ENCODE results near the gene TSNAXIP1.
A peak's percentile ranks its signal among the peaks of the same experiment; 100 is the strongest.

TSNAXIP1 gene

DNA sequence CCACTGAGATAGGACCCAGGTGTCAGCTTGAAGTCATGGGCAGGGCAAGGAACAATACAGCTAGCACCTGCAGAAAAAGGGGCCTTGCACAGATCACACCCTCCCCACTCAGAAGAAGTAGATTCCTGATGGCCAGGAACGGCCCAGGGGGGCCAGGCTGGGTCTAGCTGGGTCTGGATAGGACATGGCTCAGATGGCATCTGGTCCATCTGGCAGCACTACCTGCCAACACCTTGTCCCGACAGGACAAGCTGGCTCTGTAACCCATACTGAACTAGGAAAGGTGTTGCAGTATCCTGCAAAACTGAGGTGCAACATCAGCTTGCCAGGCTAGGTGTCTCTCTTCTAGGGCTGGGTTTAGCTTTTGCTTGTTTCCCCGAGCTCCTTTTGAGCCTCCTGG is 48.7 kb upstream of the TSNAXIP1 start (continued):
- TF ChIP-seq, protein P1, sequence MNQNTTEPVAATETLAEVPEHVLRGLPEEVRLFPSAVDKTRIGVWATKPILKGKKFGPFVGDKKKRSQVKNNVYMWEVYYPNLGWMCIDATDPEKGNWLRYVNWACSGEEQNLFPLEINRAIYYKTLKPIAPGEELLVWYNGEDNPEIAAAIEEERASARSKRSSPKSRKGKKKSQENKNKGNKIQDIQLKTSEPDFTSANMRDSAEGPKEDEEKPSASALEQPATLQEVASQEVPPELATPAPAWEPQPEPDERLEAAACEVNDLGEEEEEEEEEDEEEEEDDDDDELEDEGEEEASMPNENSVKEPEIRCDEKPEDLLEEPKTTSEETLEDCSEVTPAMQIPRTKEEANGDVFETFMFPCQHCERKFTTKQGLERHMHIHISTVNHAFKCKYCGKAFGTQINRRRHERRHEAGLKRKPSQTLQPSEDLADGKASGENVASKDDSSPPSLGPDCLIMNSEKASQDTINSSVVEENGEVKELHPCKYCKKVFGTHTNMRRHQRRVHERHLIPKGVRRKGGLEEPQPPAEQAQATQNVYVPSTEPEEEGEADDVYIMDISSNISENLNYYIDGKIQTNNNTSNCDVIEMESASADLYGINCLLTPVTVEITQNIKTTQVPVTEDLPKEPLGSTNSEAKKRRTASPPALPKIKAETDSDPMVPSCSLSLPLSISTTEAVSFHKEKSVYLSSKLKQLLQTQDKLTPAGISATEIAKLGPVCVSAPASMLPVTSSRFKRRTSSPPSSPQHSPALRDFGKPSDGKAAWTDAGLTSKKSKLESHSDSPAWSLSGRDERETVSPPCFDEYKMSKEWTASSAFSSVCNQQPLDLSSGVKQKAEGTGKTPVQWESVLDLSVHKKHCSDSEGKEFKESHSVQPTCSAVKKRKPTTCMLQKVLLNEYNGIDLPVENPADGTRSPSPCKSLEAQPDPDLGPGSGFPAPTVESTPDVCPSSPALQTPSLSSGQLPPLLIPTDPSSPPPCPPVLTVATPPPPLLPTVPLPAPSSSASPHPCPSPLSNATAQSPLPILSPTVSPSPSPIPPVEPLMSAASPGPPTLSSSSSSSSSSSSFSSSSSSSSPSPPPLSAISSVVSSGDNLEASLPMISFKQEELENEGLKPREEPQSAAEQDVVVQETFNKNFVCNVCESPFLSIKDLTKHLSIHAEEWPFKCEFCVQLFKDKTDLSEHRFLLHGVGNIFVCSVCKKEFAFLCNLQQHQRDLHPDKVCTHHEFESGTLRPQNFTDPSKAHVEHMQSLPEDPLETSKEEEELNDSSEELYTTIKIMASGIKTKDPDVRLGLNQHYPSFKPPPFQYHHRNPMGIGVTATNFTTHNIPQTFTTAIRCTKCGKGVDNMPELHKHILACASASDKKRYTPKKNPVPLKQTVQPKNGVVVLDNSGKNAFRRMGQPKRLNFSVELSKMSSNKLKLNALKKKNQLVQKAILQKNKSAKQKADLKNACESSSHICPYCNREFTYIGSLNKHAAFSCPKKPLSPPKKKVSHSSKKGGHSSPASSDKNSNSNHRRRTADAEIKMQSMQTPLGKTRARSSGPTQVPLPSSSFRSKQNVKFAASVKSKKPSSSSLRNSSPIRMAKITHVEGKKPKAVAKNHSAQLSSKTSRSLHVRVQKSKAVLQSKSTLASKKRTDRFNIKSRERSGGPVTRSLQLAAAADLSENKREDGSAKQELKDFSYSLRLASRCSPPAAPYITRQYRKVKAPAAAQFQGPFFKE (tag by site-specific recombination; IDR thresholded peaks at IDR 0.05; ENCODE audit: borderline replicate concordance): no peak
- no peak for TF ChIP-seq ZNF548 (tag by site-specific recombination; IDR thresholded peaks at IDR 0.05)
- no peak for TF ChIP-seq ZNF837 (tag by site-specific recombination; IDR thresholded peaks at IDR 0.05)
- TF ChIP-seq ZNF16 (tag by site-specific recombination; IDR thresholded peaks at IDR 0.05; ENCODE audit: low read depth): no peak
- no peak for TF ChIP-seq ZNF211 (tag by site-specific recombination; IDR thresholded peaks at IDR 0.05; ENCODE audit: low read depth)
- TF ChIP-seq SCRT1 (tag by site-specific recombination; IDR thresholded peaks at IDR 0.05; ENCODE audit: borderline replicate concordance): no peak

DNA sequence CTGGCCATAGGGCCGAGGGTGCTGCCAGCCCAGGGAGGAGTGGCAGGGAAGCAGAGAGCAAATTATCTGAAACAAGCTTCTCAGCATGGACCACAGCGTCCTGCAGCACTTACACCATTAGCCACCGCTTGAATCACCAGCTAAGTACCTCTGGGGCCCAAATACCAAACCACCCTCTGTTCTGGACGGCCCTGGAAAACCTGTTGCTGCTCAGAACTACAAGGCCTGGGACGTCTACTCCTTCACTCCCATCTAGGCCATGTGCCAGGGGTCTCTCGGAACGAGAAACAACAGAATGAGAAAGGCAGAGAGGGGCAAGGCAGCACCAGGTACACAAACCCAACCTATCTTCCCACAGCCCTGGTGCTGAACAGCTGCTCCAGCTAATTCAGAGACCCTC is 47.7 kb upstream of the TSNAXIP1 start:
- ChIA-PET POLR2A (no interaction called here), CTCF (interaction anchor here (0.6 kb wide), 1 partner anchor 14 kb away, joined by 3 read pairs; no protein-coding TSS in a partner anchor)
- Histone ChIP-seq H3K27ac (ENCODE audit: extremely low read depth, low read depth, low read length) (no peak overlapping the region), H3K4me3 (ENCODE audit: low read depth, low read length) (no peak overlapping the region), H3K36me3 (ENCODE audit: control insufficient read depth in 2 of 2, insufficient read depth in 1 of 2, low read length in 2 of 2) (peaks cover 0 to 17% of the 10 kb centered on the region in 2 experiments; a peak in 2 of 3 replicates), H3K4me1 (ENCODE audit: control insufficient read depth, insufficient read depth, low read length) (no peaks in the 10 kb centered on the region), H3K9me3 (ENCODE audit: control insufficient read depth, insufficient read depth, low read depth, low read length) (no peaks in the 10 kb centered on the region)
- TF ChIP-seq, protein P2, sequence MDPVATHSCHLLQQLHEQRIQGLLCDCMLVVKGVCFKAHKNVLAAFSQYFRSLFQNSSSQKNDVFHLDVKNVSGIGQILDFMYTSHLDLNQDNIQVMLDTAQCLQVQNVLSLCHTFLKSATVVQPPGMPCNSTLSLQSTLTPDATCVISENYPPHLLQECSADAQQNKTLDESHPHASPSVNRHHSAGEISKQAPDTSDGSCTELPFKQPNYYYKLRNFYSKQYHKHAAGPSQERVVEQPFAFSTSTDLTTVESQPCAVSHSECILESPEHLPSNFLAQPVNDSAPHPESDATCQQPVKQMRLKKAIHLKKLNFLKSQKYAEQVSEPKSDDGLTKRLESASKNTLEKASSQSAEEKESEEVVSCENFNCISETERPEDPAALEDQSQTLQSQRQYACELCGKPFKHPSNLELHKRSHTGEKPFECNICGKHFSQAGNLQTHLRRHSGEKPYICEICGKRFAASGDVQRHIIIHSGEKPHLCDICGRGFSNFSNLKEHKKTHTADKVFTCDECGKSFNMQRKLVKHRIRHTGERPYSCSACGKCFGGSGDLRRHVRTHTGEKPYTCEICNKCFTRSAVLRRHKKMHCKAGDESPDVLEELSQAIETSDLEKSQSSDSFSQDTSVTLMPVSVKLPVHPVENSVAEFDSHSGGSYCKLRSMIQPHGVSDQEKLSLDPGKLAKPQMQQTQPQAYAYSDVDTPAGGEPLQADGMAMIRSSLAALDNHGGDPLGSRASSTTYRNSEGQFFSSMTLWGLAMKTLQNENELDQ (tag by site-specific recombination; IDR thresholded peaks at IDR 0.05; ENCODE audit: low read depth): no peak
- TF ChIP-seq SETDB1 (IDR thresholded peaks at IDR 0.05; ENCODE audit: insufficient read length, low read length) (no peak), ZIC2 (tag by site-specific recombination; IDR thresholded peaks at IDR 0.05) (peak; percentile 8; the same call in 1 of the 2 replicates), SCRT2 (tag by site-specific recombination; IDR thresholded peaks at IDR 0.05) (peak; percentile 69)

DNA sequence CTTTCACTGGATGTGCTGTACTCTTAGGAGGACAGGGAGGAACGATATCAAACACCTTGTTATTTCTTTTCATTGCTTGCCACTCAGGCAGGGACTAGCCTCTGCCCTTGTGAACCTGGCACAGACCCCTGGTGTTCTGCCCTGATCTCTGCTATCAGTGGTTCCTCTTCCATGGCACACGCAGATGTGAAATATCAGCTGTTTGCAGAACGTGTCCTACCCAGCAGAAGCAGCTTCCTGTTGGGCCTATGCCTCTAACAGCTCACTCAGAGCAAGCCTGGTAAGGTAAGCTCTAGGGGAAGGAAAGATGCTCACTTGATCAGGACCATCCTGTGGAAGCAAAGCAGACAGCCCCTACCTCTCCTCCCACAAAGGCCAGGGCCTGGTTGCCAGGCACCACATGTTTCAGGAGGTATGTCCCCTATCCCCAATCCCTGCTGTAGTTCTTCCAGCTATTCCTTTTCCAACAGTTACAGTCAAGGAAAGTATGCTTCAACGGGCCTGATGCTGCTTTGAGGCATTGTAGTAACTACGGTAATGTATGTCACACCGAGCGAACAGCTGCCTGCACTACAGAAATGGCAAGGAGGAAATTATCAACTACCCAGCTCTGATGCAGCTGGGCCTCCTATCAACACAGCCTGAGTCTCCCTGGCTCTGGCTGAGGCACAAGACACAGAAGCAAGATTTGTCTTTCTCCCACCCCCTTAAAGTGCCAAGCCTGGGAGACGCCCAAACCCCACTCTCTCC is 46.3 kb upstream of the TSNAXIP1 start:
- CTCF ChIA-PET: interaction anchor here (1.1 to 1.2 kb wide), 2 partner anchors 9 to 56 kb away, joined by 3 to 7 read pairs; no protein-coding TSS in a partner anchor
- H3K36me3 ChIP-seq (ENCODE audit: control insufficient read depth in 2 of 2, insufficient read depth in 1 of 2, low read length in 2 of 2): peaks cover 0 to 17% of the 10 kb centered on the region in 2 experiments; a peak in 2 of 3 replicates
- TF ChIP-seq ZSCAN16 (tag by site-specific recombination; IDR thresholded peaks at IDR 0.05) (no peak), ZNF658 (tag by site-specific recombination; IDR thresholded peaks at IDR 0.05) (no peak), ZNF48 (tag by site-specific recombination; IDR thresholded peaks at IDR 0.05) (no peak), ZNF112 (tag by site-specific recombination; IDR thresholded peaks at IDR 0.05) (no peak), ZFP69B (tag by site-specific recombination; IDR thresholded peaks at IDR 0.05) (no peak), ZNF335 (tag by site-specific recombination; conservative IDR thresholded peaks at IDR 0.05) (no peak)
- TF ChIP-seq, protein P3, sequence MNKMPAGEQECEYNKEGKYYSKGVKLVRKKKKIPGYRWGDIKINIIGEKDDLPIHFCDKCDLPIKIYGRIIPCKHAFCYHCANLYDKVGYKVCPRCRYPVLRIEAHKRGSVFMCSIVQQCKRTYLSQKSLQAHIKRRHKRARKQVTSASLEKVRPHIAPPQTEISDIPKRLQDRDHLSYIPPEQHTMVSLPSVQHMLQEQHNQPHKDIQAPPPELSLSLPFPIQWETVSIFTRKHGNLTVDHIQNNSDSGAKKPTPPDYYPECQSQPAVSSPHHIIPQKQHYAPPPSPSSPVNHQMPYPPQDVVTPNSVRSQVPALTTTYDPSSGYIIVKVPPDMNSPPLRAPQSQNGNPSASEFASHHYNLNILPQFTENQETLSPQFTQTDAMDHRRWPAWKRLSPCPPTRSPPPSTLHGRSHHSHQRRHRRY (tag by site-specific recombination; IDR thresholded peaks at IDR 0.05): no peak
- no peak overlapping the region for H3K4me3 ChIP-seq (ENCODE audit: low read depth, low read length)
- no peaks in the 10 kb centered on the region for H3K9me3 ChIP-seq (ENCODE audit: control insufficient read depth, insufficient read depth, low read depth, low read length)
- no peak overlapping the region for H3K27ac ChIP-seq (ENCODE audit: extremely low read depth, low read depth, low read length)
- POLR2A ChIA-PET: interaction anchor here (0.6 kb wide), 1 partner anchor 159 kb away, joined by 6 read pairs; no protein-coding TSS in a partner anchor
- H3K4me1 ChIP-seq (ENCODE audit: control insufficient read depth, insufficient read depth, low read length): no peaks in the 10 kb centered on the region

All from HEK293 (cell line).